Measurements from ENCODE around the gene OR9A4.

Gene OR9A4

DNA sequence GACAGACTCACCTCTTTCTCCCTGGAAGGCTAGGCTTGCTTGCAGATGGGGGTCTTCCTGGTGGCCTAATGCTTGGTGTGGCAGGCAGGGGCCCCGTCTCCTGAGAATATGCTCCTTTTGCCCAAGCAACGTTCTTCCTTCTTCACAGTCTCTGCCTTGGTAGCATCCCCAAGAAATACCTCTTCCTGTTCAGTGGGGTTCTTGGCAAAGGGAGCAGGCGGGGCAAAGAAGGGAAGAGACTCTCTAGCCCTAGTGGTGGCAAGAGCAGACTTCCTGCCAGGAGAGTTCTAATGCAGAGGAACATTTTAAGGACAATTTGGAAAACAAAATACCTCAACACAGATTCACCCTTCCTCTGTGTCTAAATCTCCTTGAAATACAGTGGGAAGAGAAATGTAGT lies 30.6 kb downstream of the OR9A4 start, which contains the start of gene CLEC5A:
Gene CLEC5A, minus strand, starts transcription at position 179 of the 400 bp plus-strand sequence. CDS start 682 bp downstream, outside the sequence.
- H3K4me3 ChIP-seq (ENCODE audit: low read depth, low read length) = no peak within 1 kb of the TSS

GRCh38 chr7:141949021-141949420 lies 32.8 kb downstream of the OR9A4 start:
- no peak overlapping the region for H3K4me3 ChIP-seq (ENCODE audit: low read depth, low read length)

- no peak overlapping the region for H3K4me3 ChIP-seq (ENCODE audit: low read depth, low read length)
Observed at GRCh38 chr7:141949451-141949850, 33.3 kb downstream of the OR9A4 start.

DNA sequence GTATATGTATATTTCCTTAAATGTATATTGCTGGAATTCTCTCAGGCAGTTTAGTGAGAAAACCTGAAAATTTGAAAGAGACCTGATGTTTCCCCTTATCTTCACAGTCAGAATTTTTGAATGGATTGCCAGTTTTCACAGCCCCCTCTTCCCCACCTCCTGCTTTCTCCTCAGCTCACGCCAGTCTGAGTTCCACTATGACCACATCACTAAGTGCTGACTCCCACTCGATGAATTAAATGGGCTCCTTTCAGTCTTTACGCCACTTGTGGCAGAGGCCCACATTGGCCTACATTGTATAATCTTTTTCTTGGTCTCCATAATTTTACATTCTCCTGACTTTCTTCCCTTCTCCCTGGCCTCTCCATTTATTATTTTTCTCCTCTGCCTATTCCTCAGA lies 33.7 kb downstream of the OR9A4 start:
- no peak overlapping the region for H3K4me3 ChIP-seq (ENCODE audit: low read depth, low read length)

DNA sequence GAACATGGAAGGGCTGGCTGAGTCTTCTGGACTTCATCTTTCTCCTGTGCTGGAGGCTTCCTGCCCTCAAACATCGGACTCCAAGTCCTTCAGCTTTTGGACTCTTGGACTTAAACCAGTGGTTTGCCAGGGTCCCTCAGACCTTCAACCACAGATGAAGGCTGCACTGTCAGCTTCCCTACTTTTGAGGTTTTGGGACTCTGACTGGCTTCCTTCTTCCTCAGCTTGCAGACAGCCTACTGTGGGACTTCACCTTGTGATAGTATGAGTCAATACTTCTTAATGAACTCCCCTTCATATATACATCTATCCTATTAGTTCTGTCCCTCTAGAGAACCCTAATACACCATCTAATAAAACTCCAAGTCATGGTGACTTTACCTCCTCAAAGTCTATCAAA lies 34.6 kb downstream of the OR9A4 start:
- H3K4me3 ChIP-seq (ENCODE audit: low read depth, low read length) = no peak overlapping the region

GRCh38 chr7:141952461-141952860 lies 36.3 kb downstream of the OR9A4 start:
- H3K4me3 ChIP-seq (ENCODE audit: low read depth, low read length) = no peak overlapping the region

GRCh38 chr7:141954334-141954733 lies 38.1 kb downstream of the OR9A4 start:
- H3K4me3 ChIP-seq (ENCODE audit: low read depth, low read length) = no peak overlapping the region

DNA sequence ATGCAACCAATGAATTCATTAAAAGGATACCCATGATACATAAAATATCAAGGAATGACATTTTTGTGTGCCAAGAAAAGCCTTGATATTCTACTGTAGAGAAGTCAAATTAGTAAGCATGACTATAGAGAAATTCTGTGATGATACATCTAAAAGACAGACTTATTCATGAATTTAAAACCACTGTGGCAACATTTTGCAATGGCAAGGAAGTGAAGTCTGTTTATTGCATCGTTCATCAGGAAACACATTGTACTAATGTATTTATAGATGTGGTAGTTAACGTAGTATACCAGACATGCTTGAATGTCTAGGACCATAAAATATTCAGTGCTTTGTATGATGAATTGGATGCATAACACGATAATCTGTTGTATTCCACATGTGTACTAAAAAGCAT lies 39.9 kb downstream of the OR9A4 start:
- no peak overlapping the region for H3K4me3 ChIP-seq (ENCODE audit: low read depth, low read length)

- no peak overlapping the region for H3K4me3 ChIP-seq (ENCODE audit: low read depth, low read length)
Observed at GRCh38 chr7:141960687-141961422, 44.7 kb downstream of the OR9A4 start.

Data from iPS-11a (cell line).